ENCODE measurements around the gene WSB2.
A peak's percentile ranks its signal among the peaks of the same experiment; 100 is the strongest.

The WSB2 gene

DNA sequence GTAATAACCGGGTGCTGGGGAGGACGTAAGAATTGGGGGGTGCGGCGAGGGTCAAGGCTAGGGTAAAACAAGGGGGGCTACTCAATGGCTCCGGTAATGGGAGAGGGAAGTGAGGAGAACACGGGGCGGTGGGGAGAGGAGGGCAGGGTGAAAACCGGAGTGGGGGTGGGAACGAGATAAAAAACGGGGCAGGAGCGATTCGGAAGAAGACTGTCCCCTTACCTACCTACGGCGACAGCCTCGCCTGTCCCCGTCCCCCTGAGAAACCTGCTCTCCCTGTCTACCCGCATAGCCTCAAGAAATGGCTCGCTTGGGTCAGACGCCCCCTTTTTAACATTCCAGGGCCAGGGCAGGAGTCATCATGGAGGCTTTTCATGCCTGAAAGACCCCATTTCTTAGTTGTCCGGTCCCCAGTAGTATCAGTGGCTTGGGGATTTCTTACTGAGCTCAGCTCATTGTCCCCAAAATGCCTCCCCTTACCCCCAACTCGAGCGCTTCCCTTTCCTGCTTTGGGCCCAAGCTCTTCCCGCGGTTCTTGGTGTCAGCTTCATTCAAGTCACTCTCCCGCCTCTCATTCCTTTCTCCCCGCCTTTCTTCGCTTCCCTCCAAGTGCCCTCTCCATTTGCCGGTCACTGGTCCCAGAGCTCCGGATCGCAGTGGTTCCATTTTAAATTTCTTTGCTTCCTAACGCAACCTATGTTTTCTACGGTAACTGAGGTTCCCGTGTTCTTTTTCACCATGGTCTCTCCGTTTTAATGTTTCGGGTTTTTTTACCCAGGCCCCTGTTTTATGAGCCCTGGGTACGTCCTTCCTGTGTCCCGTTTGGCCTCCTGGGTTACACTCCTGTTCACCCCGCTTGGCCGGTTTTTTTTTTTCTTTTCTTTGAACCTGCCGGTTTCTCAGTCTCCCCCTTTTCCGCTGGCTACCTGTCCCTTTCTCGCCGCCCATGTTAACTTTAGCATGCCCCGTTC is 1.2 kb upstream of the WSB2 start:
- DNase-seq (ENCODE audit: low read depth) = no peak

DNA sequence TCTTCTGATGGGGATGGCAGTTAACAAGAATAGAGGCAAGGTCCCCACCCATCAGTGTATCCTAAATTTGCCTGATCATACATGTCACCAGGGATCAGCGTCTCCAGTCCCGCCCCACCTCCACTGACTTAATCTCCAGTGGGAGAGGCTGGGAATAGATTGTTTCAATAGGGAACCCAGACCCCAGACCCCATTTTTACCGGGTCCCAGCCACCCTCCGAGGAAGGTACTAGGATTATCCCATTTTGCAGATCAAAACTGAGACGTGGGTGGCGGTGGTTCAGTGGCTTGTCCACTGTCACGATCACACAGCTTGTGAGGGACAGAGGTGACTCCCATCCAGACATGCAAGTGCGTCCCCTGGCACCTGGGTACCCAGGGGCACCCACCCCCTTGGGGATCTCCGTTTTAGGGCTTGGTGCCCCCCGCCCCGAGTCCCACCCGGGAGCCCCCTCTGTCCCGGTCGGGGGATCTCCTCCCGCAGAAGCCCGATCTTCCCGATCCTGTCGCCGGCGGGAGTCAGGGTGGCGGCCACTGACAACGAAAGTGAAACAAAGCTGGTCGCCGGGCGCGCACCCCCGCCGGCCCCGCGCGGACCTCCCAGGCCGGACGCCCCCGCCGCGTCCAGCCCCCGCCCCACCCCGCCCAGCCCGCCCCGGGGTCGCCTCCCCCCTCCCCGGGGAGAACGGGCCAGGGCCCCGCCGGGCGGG is 523 bp downstream of the WSB2 start:
- DNase-seq (ENCODE audit: low read depth) = peak; percentile 24

DNA sequence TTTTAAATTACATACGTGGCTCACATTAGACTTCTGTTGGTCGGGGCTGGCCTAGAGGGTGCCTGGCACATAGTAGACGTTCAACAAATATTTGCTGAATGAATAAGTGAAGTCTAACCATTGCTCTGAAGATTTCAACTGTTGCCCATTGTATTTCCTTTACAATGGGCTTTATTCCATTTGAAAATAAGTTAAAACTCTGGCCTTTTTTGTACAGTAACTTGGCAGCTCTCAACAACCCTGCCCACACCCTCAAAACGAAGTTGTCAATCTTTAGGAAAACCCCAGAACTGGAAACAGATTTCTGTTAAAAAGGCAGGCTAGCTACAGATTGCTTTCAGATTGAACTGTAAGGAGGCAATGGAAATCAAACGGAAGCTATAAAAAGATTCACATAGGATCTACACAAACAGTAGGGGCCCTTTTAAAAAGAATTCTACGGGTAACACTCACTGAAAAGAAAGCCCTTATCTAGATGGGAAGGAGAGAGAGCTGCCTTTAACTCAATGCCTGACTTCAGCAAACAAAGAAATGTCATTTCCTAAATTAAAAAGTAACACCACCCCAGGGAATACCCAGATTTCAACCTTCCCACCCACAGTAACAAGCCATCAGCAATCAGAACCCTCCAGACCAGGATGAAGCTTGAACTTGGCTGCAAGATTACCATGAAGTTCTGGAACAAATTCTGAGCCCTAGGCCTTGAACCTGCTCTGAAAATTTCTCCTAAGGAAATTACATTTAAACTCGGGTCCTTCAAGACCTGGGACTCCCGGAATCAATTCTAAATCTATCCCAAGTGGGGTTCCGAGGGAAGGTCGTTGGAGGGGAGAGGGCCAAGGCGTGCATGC is 1.4 kb downstream of the WSB2 start:
- DNase-seq (ENCODE audit: low read depth) = no peak

DNA sequence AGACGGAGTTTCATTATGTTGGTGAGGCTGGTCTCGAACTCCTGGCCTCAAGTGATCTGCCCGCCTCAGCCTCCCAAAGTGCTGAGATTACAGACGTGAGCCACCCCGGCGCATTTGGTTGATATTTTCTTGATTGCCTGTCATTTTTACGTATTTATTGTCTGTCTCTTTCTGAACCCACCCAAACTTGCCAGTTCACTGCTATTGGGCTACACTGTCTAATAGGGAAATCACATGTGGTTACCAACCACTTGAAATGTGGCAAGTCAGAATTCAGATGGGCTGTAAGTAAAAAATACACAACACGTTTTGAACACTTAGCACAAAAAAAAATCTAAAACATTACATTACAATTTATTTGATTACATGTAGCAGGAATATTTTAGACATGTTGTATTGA is 2.1 kb downstream of the WSB2 start:
- no peak for DNase-seq (ENCODE audit: low read depth)

DNA sequence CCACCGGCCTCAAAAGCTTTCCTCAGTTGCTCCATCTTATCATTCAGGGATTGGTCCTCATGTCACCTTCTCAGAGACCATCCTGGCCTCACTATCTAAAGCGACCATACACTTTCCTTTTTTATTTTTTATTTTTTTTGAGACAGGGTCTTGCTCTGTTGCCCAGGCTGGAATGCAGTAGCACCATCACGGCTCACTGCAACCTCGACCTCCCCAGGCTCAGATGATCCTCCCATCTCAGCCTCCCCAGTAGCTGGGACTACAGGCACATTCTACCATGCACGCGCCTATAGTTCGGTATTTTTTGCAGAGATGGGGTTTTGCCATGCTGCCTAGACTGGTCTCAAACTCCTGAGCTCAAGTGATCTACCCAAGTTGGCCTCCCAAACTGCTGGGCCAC is 2.8 kb downstream of the WSB2 start:
- DNase-seq (ENCODE audit: low read depth) = no peak

DNA sequence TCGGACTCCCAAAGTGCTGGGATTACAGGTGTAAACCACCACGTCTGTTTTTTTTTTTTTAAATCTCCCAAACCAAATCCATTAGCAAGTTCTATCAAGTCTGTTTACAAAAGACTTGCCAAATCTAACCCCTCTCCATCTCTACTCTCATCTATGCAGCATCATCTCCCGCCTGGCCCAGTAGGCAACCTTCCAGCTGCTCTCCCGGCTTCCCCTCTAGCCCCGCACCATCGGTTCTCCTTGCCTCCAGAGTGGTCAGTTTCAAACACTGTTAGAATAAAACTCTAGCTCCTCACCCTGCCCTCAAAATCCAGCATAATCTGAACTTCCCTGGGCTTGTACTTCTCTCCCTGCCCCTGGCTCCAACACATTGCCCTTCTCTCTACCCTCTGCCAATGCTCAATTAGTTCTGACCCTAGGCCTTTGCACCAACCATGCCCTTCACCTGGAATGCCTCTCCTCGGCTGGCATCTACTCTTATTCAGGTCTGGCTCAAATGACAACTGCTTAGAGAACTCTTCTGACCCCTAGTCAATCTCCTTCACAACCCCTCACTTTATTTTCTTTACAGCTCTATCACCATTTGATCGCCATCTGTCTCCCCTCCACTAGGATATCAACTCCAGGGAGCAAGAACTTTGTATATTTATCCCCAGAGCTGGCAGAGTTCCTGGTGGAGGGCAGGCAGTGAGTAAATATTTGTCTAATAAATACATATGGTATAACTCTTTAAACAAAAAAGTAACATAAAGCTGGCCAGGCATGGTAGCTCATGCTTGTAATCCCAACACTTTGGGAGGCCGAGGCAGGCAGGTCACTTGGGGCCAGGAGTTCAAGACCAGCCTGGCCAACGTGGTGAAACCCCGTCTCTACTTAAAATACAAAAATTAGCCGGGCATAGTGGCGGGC is 4.9 kb downstream of the WSB2 start:
- DNase-seq (ENCODE audit: low read depth) = no peak

DNA sequence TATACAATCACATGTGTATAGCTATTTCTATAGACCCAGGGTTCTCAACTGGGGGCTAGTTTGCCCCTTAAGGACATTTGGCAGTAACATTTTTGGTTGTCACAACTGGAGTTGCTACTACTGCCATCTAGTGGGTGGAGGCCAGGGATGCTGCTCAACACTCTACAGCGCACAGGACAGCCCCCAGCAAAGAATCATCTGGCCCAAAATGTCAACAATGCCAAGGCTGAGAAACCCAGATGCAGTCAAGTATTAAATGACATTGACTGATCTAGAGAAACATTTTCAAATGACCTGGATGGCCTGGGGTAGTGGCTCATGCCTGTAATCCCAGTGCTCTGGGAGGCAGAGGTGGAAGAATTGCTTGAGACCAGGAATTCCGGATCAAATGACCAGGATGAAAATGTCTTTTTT is 5.8 kb downstream of the WSB2 start:
- DNase-seq (ENCODE audit: low read depth) = peak; percentile 30

DNA sequence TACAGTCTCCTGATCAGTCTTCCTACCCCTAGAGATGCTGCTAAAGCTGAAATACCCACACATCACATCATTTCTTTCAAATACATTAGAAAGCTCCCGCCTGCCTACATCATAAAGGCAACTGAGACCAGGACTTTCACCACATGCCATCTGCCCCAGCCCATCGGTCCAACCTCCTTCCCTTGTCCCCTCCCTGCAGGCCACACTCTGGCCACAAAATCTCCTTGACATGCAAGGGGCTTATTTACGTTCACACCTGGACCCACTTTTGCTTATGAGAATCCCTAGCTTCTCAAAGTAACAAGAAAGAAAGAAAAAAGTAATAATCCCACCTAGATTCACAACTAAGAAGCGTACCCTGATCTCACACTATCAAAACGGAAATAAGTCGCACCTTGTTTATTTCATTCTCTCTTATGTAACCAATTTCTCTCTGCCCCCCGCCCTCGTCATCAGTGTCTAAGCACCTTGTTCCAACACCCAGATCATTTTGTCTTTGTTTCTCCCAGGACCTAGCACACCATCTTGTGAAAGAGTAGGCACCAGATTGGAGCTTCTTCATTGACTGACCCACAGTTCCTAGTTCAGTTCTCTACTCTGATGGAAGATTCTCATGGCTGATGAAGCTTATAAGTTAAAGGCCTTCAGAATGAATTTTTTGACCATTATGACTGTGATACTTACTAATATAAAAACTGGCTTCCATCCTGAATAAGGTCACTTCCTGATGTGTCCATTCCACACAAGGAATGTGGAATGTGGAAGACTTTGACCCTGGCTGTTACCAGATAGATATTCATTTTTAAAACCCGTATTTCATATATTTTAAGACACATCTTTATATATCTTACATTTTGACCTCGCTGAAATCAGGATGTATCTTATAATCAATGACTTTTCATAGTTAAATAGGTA is 7.7 kb downstream of the WSB2 start:
- DNase-seq (ENCODE audit: low read depth) = no peak

DNA sequence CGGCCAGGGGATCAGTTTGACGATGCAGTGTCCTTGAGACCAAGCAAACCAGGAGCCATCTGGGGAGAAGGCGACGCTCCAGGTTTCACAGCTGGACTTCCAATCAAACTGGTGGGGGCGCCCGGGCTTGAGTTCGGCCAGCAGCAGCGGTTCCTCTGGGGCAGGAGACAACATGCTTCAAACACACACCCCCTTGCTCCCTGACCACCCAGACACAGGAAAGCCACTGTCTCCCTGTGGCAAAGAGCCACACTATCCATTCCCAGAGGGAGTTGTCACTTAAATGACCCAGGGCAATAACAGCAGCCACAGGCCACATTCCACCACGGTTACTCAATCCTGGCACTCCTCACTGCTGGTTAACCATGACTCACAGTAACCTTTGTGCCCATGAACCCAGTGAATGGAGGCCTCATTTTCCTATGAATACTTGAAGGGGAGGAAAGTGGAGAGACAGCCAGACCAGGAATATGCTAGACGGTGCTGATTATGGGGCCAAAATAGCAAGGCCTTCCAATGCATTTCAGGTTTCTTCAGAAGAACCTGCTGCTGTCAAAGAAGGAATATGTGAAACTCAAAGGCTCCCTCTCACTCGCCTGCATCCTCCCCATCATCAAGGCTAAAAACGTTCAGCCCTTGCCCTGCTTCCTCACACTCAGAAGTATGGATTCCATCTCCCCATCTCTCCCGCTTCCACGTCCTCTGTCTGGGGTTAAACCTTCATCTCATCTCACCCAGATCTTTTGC is 8.5 kb downstream of the WSB2 start:
- no peak for DNase-seq (ENCODE audit: low read depth)

DNA sequence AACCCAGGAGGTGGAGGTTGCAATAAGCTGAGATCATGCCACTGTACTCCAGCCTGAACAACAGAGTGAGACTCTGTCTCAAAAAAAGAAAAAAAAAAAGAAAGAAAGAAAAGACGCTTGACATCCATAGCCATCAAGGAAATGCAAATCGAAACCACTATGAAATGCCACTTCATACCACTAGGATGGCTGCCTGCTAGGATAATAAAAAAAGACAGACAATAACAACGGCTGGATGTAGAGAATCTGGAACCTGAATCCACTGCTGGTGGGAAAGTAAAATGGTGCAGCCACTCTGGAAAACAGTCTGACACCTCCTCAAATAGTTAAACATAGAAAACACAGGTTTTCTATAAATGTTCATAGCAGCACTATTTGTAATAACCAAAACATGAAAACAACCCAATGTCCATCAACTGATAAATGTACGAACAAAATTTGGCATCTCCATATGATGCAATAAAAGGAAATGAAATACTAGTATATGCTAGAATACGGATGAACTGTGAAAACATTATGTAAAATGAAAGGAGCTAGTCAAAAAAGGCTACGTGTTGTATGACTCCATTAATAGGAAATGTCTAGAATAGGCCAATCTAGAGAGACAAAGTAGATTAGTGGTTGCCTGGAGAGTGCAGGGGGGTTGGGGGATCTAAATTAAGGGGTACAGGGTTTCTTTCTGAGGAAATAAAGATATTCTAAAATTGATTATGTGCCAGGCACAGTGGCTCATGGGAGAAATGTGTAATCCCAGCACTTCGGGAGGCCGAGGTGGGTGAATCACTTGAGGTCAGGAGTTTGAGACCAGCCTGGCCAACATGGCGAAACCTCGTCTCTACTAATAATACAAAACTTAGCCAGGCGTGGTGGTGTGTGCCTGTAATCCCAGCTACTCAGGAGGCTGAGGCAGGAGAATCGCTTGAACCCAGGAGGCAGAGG is 9.7 kb downstream of the WSB2 start:
- no peak for DNase-seq (ENCODE audit: low read depth)

DNA sequence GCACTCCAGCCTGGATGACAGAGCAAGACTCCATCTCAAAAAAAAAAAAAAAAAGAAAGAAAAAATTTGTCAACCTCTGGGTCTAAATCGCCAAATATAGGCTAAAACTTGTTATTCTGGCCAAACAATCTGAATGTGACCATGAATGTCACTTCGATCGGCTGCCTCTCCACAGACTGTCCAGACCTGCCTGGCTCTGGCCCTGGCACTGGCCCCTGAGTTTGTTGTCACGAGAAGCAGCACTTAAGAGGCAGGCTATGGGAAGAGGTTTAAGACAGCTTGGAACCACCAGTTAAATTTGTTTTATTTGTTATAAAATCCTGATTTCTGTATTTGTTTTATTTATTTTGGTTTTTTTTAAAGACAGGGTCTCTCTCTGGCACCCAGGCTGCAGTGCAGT is 14.5 kb downstream of the WSB2 start:
- DNase-seq (ENCODE audit: low read depth) = no peak

DNA sequence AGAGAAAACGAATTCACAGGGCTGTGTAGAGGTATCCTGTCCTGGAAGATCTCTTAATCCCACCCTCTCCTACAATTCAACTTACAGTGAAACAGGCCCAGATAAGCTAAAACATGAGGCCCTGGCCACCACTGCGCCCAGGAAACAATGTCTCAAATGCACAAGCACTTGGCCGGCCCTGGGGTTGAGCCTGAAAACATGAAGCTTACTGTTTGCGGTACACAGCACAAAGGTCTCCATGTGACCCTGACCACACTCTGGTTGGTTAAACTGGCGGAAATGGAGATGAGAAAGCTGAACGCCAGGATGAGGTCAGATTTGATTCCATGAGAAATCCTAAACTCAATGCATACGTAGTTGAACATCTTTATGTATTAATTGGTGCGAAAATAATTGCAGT is 16.4 kb downstream of the WSB2 start:
- DNase-seq (ENCODE audit: low read depth) = no peak

DNA sequence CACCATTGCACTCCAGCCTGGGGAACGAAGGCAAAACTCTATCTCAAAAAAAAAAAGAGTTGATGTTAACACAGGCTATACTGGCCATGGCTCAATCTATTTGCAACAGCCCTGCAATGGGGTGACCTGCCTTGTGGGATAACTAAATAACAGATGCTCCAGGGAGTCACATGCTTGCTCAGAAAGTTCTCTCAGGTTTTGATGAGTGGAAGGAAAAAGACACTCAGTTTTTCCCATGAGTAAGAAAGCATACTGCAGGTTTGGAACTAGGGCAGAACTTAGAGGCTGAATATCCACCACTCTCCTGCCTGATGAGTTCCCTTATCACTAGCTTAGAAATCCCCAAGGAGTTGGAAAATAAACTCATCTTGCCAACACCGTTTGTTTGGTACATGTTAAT is 16.9 kb downstream of the WSB2 start:
- DNase-seq (ENCODE audit: low read depth) = no peak

DNA sequence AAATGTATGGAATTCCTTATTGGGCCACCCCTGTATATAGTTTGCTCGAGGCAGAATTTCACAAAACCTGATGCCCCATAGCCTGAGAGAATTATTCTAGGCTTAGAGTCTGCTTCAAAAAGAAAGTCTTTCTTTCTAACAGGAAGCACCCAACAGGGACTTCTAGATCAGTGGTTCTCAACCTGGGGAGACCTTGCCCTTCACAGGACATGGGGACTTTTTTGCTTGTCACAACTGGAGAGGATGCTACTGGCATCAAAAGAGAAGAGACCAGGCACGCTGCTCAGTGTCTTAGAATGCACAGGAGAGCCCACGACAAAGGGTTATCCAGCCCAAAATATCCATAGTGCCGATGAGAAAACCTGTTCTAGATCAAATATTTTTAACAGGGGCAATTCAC is 18.9 kb downstream of the WSB2 start:
- DNase-seq (ENCODE audit: low read depth) = no peak

DNA sequence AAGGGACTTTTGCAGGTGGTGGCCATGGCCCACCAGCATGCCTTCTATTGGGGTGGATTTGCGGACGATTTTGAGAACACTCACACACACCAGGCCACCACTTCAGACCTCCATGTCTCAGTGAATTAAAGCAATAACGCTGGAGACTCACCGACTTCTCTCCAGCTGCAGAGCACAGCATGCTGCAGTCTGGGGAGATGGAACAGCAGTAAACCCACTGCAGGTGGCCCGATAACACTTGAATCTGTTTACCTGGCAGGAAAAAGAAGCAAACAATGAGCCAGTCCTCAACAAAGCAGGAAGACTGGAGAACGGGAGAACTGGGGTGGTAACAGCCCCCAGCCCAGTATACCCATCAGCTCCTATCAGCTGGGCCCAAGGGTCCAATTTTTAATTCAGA is 22.8 kb downstream of the WSB2 start:
- DNase-seq (ENCODE audit: low read depth) = no peak

DNA sequence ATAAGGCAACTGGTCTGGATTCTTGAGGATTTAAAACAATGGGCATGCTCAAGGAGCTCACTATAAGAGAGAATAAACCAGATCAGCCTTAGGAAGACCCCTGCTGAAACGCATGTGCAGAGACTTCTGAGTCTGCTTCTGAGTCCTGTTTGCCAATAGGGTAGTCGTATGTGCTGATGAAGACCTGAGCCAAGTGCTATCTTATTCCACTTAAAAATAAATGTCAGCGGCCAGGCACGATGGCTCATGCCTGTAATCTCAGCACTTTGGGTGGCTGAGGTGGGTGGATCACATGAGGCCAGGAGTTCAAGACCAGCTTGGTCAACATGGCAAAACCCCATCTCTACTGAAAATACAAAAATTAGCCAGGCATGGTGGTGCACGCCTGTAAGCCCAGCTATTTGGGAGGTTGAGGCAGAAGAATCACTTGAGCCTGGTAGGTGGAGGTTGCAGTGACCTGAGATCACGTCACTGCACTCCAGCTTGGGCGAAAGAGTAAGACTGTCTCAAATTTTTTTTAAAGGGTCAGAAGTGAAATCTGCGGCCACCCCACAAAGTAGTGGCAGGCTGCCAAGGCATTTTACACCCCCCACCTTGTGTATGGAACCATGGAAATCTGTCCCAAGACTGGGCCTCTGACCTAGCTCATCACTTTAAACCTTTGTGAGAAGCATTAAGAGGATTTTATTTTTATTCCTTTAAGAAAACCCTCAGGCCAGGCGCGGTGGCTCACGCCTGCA is 24.1 kb downstream of the WSB2 start:
- DNase-seq (ENCODE audit: low read depth) = no peak

DNA sequence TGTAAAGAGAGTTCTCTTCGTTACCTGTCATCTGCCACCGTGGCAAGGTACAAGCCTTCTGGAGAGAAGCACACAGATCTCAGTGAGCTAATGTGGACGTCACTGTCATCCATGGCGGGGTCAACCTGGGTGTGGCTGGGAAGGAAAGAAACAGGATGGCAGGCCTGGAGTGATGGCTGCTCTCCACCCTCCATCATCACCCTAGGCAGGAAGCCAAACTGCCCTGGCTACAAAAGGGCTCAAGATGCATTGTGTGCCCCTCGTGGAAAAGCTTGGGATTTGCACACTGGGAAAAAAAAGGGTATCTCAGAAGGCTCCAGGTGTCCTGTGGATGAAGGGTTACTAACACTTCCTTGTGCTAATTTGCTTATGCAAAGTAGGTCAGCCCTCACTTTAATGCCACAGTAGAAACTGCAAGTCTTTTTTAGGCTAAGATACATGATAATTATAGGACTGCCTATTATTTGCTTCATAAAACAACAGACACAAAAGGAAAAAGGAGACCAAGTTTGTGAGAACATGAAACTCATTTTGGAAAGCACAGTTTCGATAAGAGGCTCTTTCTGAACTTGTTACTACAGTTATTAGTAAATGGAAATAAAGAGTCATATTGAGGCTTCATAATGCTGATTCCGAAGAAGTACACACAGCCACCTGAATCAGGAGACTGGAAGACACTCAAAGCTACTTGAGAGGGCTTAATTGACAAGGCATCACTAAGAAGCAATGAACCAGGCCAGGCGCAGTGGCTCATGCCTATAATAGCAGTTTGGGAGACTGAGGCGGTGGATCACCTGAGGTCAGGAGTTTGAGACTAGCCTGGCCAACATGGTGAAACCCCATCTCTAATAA is 25.6 kb downstream of the WSB2 start:
- no peak for DNase-seq (ENCODE audit: low read depth)

All from stimulated activated CD8-positive, alpha-beta memory T cell treated with anti-CD3 and anti-CD28 coated beads, Interleukin-12 subunit alpha, Interleukin-12 subunit beta, amount 100 ng/mL, for 4 hours (primary cell).